ENCODE measurements around the gene HPS1. TPM values are rescaled to one million over a fixed set of nuclear protein-coding genes. Genes with fewer than 3 reads are reported as not detected.

The HPS1 gene
- total RNA-seq, 2 experiments from 2014 or later = 53.2 to 68.7 TPM

DNA sequence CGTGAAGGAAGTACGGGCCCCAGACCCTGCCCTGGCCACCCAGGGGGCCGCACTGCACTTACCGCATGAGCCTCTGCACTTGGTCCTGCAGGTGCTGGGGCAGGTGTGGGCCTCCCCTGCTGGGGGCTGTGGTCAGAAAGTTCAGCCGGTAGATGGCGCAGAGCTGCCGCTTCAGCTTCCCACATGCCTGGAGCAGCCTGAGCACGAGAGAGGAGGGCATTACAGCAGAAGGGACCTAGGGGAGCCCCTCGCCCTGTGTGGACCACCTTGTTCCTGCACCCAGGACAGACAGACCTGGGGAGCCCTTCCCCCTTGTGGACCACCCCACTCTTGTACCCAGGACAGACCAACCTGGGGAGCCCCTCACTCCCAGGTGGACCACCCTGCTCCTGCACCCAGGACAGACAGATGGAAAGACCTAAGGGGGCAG, 23.0 kb downstream of the HPS1 start:
- no peak overlapping the region for H2AFZ ChIP-seq (ENCODE audit: low read length)
- no TSS peak for BruUV-seq (replicated peaks)
- H3K36me3 ChIP-seq (ENCODE audit: insufficient read depth, low read length) = peaks cover 14% of the 10 kb centered on the region; the same call in 1 of the 2 replicates
- ChIA-PET POLR2A (no interaction called here), CTCF (ENCODE audit: unreplicated experiment) (no interaction called here)
- intact Hi-C loops (cut with micrococcal nuclease; ENCODE audit: unreplicated experiment) = no loop called here
- H3K9me3 ChIP-seq (ENCODE audit: low read length) = no peaks in the 10 kb centered on the region
- H3K9me2 ChIP-seq (ENCODE audit: insufficient read depth, low read length) = no peaks in the 10 kb centered on the region
- H4K20me1 ChIP-seq (ENCODE audit: insufficient read depth, low read length) = no peaks in the 10 kb centered on the region
- H3K4me2 ChIP-seq (ENCODE audit: low read length) = no peak overlapping the region
- H3K27ac ChIP-seq (ENCODE audit: low read depth, low read length, poor library complexity, severe bottlenecking) = no peak overlapping the region
- no peak overlapping the region for H3K4me3 ChIP-seq (ENCODE audit: low read depth, low read length, poor library complexity, severe bottlenecking)
- no peaks in the 10 kb centered on the region for H3K4me1 ChIP-seq (ENCODE audit: insufficient read depth, low read length, poor library complexity, severe bottlenecking)
- TF ChIP-seq EZH2phosphoT487 (IDR thresholded peaks at IDR 0.05; ENCODE audit: borderline replicate concordance, low read depth, low read length) (no peak), CTCF (conservative IDR thresholded peaks at IDR 0.05; ENCODE audit: low read length) (peak; percentile 79)
- peak; percentile 68 for DNase-seq (ENCODE audit: low spot score)
- H3K79me2 ChIP-seq (ENCODE audit: insufficient read depth, low read depth, low read length) = no peaks in the 10 kb centered on the region

- no peak overlapping the region for H3K27ac ChIP-seq (ENCODE audit: low read depth, low read length, poor library complexity, severe bottlenecking)
- H3K9me2 ChIP-seq (ENCODE audit: insufficient read depth, low read length) = no peaks in the 10 kb centered on the region
- no peaks in the 10 kb centered on the region for H4K20me1 ChIP-seq (ENCODE audit: insufficient read depth, low read length)
- CTCF ChIA-PET (ENCODE audit: unreplicated experiment) = interaction anchor here (0.6 kb wide), 1 partner anchor 20 kb away, joined by 5 read pairs; no protein-coding TSS in a partner anchor
- no peaks in the 10 kb centered on the region for H3K79me2 ChIP-seq (ENCODE audit: insufficient read depth, low read depth, low read length)
- no peak overlapping the region for H2AFZ ChIP-seq (ENCODE audit: low read length)
- H3K4me3 ChIP-seq (ENCODE audit: low read depth, low read length, poor library complexity, severe bottlenecking) = no peak overlapping the region
- intact Hi-C loops (cut with micrococcal nuclease; ENCODE audit: unreplicated experiment) = no loop called here
- no peaks in the 10 kb centered on the region for H3K4me1 ChIP-seq (ENCODE audit: insufficient read depth, low read length, poor library complexity, severe bottlenecking)
- no peak for DNase-seq (ENCODE audit: low spot score)
- no peak overlapping the region for H3K4me2 ChIP-seq (ENCODE audit: low read length)
- BruUV-seq (replicated peaks) = no TSS peak
- peaks cover 13% of the 10 kb centered on the region; the same call in 1 of the 2 replicates for H3K36me3 ChIP-seq (ENCODE audit: insufficient read depth, low read length)
- H3K9me3 ChIP-seq (ENCODE audit: low read length) = no peaks in the 10 kb centered on the region
- POLR2A ChIA-PET = no interaction called here
- TF ChIP-seq CTCF (conservative IDR thresholded peaks at IDR 0.05; ENCODE audit: low read length) = no peak
- TF ChIP-seq EZH2phosphoT487 (IDR thresholded peaks at IDR 0.05; ENCODE audit: borderline replicate concordance, low read depth, low read length) = no peak
Measured at GRCh38 chr10:98422182-98422581, 24.6 kb downstream of the HPS1 start.

DNA sequence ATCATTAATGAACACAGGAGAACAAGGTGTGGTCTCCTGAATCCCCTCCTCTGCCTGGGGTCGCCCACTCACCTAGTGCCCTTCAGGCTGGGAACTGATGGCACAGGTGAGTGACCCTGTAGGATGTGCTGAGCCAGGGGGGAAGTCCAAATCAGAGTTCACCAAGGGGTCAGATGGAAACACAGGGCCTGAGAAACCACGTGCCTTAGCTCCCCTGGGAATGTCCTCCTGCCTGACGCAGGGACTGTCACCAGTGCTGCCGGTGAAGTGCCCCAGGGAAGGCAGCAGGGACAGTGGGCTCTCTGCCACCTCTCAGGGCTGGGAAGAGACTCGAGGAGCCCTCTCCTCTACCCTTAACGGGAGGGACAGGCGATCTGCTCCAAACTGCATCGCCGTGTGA, 25.9 kb downstream of the HPS1 start:
- ChIA-PET CTCF (ENCODE audit: unreplicated experiment) (no interaction called here), POLR2A (no interaction called here)
- no peak for DNase-seq (ENCODE audit: low spot score)
- Histone ChIP-seq H3K4me2 (ENCODE audit: low read length) (no peak overlapping the region), H3K4me1 (ENCODE audit: insufficient read depth, low read length, poor library complexity, severe bottlenecking) (no peaks in the 10 kb centered on the region), H3K9me3 (ENCODE audit: low read length) (no peaks in the 10 kb centered on the region), H3K4me3 (ENCODE audit: low read depth, low read length, poor library complexity, severe bottlenecking) (no peak overlapping the region), H2AFZ (ENCODE audit: low read length) (no peak overlapping the region), H3K27ac (ENCODE audit: low read depth, low read length, poor library complexity, severe bottlenecking) (no peak overlapping the region), H4K20me1 (ENCODE audit: insufficient read depth, low read length) (no peaks in the 10 kb centered on the region), H3K9me2 (ENCODE audit: insufficient read depth, low read length) (no peaks in the 10 kb centered on the region), H3K36me3 (ENCODE audit: insufficient read depth, low read length) (peaks cover 7% of the 10 kb centered on the region; the same call in 1 of the 2 replicates), H3K79me2 (ENCODE audit: insufficient read depth, low read depth, low read length) (no peaks in the 10 kb centered on the region)
- intact Hi-C loops (cut with micrococcal nuclease; ENCODE audit: unreplicated experiment) = no loop called here
- TF ChIP-seq CTCF (conservative IDR thresholded peaks at IDR 0.05; ENCODE audit: low read length) (no peak), EZH2phosphoT487 (IDR thresholded peaks at IDR 0.05; ENCODE audit: borderline replicate concordance, low read depth, low read length) (no peak)
- no TSS peak for BruUV-seq (replicated peaks)

Data from OCI-LY7 (cell line).